Activated CD8-positive, alpha-beta memory T cell treated with anti-CD3 and anti-CD28 coated beads, Interleukin-2, amount 10 ng/mL, durations not matched to agents 7 days and 5 days (primary cell): ENCODE measurements around the gene SNRNP40. TPM values are rescaled to one million over a fixed set of nuclear protein-coding genes. Genes with fewer than 3 reads are reported as not detected.
"Not testable (repeated sequence)": the region's sequence is repeated elsewhere in the genome, so short reads cannot be mapped to it uniquely, and the experiment has no call there.

Source experiments
- ATAC-seq: fragments of 150-1000 bp; cut with Tn5 transposase; one replicate; pipeline ENCODE4 v1.10.0; 2021; ENCODE audit warnings: moderate library complexity
- CTCF ChIA-PET: fragments of 350-600 bp; sonication (Branson Sonifier 250); formaldehyde crosslinking; loops from one replicate; lab custom pipeline; 2021; ENCODE audit warnings: antibody characterized with exemption; lab: Charles Lee
- DNase-seq: peaks from one replicate; pipeline ENCODE4 v3.0.0-alpha.2; 2020
- H3K27ac Mint-ChIP-seq: one replicate; pipeline ENCODE4 v1.8.0; 2021; ENCODE audit warnings: mild to moderate bottlenecking, mixed read lengths
- H3K27me3 Mint-ChIP-seq: one replicate; pipeline ENCODE4 v1.8.0; 2021; ENCODE audit warnings: mixed read lengths
- H3K36me3 Mint-ChIP-seq: one replicate; pipeline ENCODE4 v1.8.0; 2021; ENCODE audit warnings: mild to moderate bottlenecking, mixed read lengths
- H3K4me1 Mint-ChIP-seq: one replicate; pipeline ENCODE4 v1.8.0; 2021; ENCODE audit warnings: mixed read lengths
- H3K4me3 Mint-ChIP-seq: one replicate; pipeline ENCODE4 v1.8.0; 2021; ENCODE audit warnings: mild to moderate bottlenecking, moderate library complexity, mixed read lengths
- H3K9me3 Mint-ChIP-seq: one replicate; pipeline ENCODE4 v1.8.0; 2022; ENCODE audit warnings: low read depth, mixed read lengths
- total RNA-seq, 2 experiments: library from RNA; stranded (reverse); gene quantifications; one replicate each; pipeline ENCODE4 v1.2.3, GENCODE V29; 2021

The SNRNP40 gene
- total RNA-seq, 2 experiments from 2014 or later = 98.6 to 112 TPM

GRCh38 chr1:31306278-31306677 is 9.7 kb upstream of the SNRNP40 start:
- Mint-ChIP-seq H3K4me3 (no peak overlapping the region), H3K9me3 (no peaks in the 10 kb centered on the region), H3K4me1 (peaks cover 8% of the 10 kb centered on the region), H3K27ac (no peak overlapping the region), H3K36me3 (peaks cover 24% of the 10 kb centered on the region), H3K27me3 (no peaks in the 10 kb centered on the region)
- no peak for ATAC-seq
- CTCF ChIA-PET = interaction anchor here (0.5 kb wide), 1 partner anchor 1214 kb away, joined by 3 read pairs; no protein-coding TSS in a partner anchor
- DNase-seq = no peak

DNA sequence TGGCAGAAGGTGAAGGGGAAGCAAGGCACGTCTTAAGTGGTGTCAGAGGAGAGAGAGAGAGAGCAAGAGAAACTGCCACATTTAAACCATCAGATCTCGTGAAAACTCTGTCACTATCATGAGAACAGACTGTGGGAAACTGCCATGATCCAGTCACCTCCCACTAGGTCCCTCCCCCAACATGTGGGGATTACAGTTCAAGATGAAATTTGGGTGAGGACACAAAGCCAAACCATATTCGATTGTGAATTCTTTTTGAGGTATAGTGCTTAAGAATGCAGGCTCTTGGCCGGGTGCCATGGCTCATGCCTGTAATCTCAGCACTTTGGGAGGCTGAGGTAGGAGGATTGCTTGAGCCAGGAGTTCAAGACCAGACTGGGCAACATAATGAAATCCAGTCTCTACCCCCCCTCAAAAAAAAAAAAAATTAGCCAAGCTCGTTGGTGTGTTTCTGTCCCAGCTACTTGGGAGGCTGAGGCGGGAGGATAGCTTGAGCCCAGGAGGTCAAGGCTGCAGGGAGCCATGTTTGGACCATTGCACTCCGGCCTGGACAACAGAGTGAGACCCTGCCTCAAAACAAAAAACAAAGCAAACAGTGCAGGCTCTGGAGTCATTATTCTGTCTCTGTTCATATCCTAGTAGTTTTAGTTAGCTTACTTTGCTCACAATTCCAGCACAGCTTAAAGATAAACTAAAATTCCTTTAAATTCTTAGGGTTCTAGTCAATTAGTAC is 6.3 kb upstream of the SNRNP40 start:
- H3K27ac Mint-ChIP-seq = no peak overlapping the region
- peaks cover 18% of the 10 kb centered on the region for H3K36me3 Mint-ChIP-seq
- H3K4me1 Mint-ChIP-seq = peaks cover 20% of the 10 kb centered on the region
- DNase-seq = no peak
- no peaks in the 10 kb centered on the region for H3K9me3 Mint-ChIP-seq
- CTCF ChIA-PET = interaction anchor here (1.2 kb wide), 1 partner anchor 92 kb away, joined by 3 read pairs; no protein-coding TSS in a partner anchor
- H3K27me3 Mint-ChIP-seq = no peaks in the 10 kb centered on the region
- ATAC-seq = no peak
- H3K4me3 Mint-ChIP-seq = no peak overlapping the region

GRCh38 chr1:31300193-31300592 is 3.6 kb upstream of the SNRNP40 start:
- ATAC-seq (no peak), DNase-seq (no peak)
- H3K27me3 Mint-ChIP-seq = no peaks in the 10 kb centered on the region
- H3K4me3 Mint-ChIP-seq = no peak overlapping the region
- CTCF ChIA-PET = no interaction called here
- no peak overlapping the region for H3K27ac Mint-ChIP-seq
- H3K36me3 Mint-ChIP-seq = peaks cover 10% of the 10 kb centered on the region
- no peaks in the 10 kb centered on the region for H3K9me3 Mint-ChIP-seq
- peaks cover 24% of the 10 kb centered on the region for H3K4me1 Mint-ChIP-seq

GRCh38 chr1:31299365-31299764 is 2.8 kb upstream of the SNRNP40 start:
- H3K27me3 Mint-ChIP-seq = no peaks in the 10 kb centered on the region
- H3K4me3 Mint-ChIP-seq = no peak overlapping the region
- H3K9me3 Mint-ChIP-seq = no peaks in the 10 kb centered on the region
- H3K4me1 Mint-ChIP-seq = peaks cover 28% of the 10 kb centered on the region
- DNase-seq (no peak), ATAC-seq (no peak)
- H3K27ac Mint-ChIP-seq = no peak overlapping the region
- H3K36me3 Mint-ChIP-seq = peaks cover 14% of the 10 kb centered on the region
- CTCF ChIA-PET = no interaction called here

DNA sequence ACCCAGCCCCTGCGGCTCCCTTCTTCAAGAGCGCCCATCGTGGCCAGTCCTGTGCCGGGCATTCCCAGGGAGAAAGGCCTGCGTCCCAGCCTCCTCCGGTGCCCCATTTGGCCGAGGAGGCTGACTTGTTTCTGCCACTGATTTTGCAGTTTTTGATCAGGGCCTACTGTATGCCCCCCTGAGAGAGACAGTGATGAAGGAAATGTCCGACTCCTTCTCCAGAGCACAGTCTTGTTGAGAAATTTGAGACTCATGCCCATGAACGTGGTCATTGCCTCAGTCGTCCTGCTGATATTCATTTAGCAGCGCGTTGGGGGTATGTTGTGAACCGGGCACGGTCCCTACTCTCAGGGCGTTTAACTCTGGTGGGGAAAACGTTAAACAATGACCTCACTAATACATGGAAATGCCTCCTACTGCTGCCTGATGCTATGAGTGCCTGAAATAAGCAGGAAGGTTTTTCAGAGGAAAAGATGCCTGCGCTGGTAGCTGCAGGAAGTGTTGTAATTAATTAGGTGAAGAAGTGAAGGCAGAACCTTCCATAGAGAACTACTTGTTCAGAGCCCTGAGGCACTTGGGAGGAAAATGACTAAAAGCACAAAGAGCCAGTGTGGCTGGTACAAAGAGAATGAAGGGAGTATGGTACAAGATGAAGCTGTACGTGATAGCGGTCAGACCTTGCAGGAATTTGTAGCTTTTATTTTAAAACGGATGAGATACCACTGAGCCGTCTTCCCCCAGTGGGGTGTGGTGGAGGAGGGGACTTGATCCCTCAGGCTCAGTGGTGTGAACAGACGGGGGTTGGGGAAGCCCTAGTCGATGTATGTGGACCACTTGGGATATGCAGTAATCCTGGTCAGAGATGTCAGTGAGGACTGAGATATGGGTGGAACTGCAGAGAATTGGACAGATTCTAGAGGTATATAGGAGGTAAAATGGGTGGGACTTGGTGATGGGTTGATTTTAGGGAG is 974 bp upstream of the SNRNP40 start:
- no peak overlapping the region for H3K27ac Mint-ChIP-seq
- H3K9me3 Mint-ChIP-seq = no peaks in the 10 kb centered on the region
- H3K27me3 Mint-ChIP-seq = no peaks in the 10 kb centered on the region
- no peak for ATAC-seq
- H3K4me1 Mint-ChIP-seq = peaks cover 37% of the 10 kb centered on the region
- CTCF ChIA-PET = interaction anchor here (0.7 to 1.5 kb wide), 7 partner anchors 14 to 251 kb away, joined by 3 to 8 read pairs (median 3); no protein-coding TSS in a partner anchor
- H3K36me3 Mint-ChIP-seq = peaks cover 27% of the 10 kb centered on the region
- peak; percentile 41 for DNase-seq
- no peak overlapping the region for H3K4me3 Mint-ChIP-seq

- no peaks in the 10 kb centered on the region for H3K27me3 Mint-ChIP-seq
- no peak overlapping the region for H3K4me3 Mint-ChIP-seq
- no peak overlapping the region for H3K27ac Mint-ChIP-seq
- H3K4me1 Mint-ChIP-seq = peaks cover 37% of the 10 kb centered on the region
- DNase-seq = no peak
- no peaks in the 10 kb centered on the region for H3K9me3 Mint-ChIP-seq
- H3K36me3 Mint-ChIP-seq = peaks cover 33% of the 10 kb centered on the region
- CTCF ChIA-PET = interaction anchor here (0.5 to 1.5 kb wide), 7 partner anchors 8 to 253 kb away, joined by 3 to 8 read pairs (median 3); no protein-coding TSS in a partner anchor
- no peak for ATAC-seq
These were observed 608 bp downstream of the SNRNP40 start for GRCh38 chr1:31295874-31296485.

DNA sequence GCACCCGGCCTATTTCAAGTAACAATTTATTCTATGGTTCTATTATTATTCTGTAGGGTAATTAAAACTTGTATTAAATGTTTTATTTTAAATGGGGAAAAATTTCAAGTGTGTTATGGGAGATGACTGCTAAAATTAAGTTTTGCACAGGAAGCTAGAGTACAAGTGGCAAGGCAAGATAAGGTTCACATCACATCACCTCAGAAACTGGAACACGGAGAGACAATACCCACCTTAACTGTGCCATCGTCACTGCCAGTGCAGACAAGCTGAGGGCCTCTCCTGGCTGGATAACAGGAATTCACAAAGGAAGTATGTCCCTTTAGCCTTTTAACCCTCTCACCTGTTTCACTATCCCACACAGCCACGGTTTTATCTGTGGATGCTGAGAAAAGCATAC is 7.6 kb downstream of the SNRNP40 start:
- H3K4me1 Mint-ChIP-seq = peaks cover 13% of the 10 kb centered on the region
- no peak overlapping the region for H3K27ac Mint-ChIP-seq
- H3K9me3 Mint-ChIP-seq = no peaks in the 10 kb centered on the region
- H3K27me3 Mint-ChIP-seq = no peaks in the 10 kb centered on the region
- H3K4me3 Mint-ChIP-seq = no peak overlapping the region
- CTCF ChIA-PET = interaction anchor here (1.3 kb wide), 1 partner anchor 8 kb away, joined by 3 read pairs; the partner anchor contains the start of genes SNRNP40 and ZCCHC17
- no peak for DNase-seq
- peaks cover 47% of the 10 kb centered on the region for H3K36me3 Mint-ChIP-seq
- no peak for ATAC-seq

- CTCF ChIA-PET = interaction anchor here (1.3 kb wide), 1 partner anchor 9 kb away, joined by 3 read pairs; the partner anchor contains the start of genes SNRNP40 and ZCCHC17
- peaks cover 14% of the 10 kb centered on the region for H3K4me1 Mint-ChIP-seq
- H3K27ac Mint-ChIP-seq, H3K4me3 Mint-ChIP-seq, H3K9me3 Mint-ChIP-seq, ATAC-seq, DNase-seq, H3K27me3 Mint-ChIP-seq: not testable (repeated sequence)
- peaks cover 48% of the 10 kb centered on the region for H3K36me3 Mint-ChIP-seq
These were observed 8.8 kb downstream of the SNRNP40 start for GRCh38 chr1:31287791-31288190.

DNA sequence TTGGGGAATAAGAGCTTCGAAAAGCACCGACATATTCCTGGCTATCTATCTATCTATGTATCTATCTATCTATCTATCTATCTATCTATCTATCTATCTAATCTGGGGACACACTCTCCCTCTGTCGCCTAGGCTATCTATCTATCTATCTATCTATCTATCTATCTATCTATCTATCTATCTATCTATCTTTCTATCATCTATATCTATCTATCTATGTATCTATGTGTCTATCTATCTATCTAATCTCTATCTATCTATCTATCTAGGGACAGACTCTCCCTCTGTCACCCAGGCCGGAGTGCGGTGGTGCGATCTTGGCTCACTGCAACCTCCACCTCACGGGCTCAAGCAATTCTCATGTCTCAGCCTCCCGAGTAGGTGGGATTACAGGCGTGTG is 14.2 kb downstream of the SNRNP40 start:
- H3K27ac Mint-ChIP-seq, H3K27me3 Mint-ChIP-seq, H3K9me3 Mint-ChIP-seq, ATAC-seq, CTCF ChIA-PET, H3K4me3 Mint-ChIP-seq, DNase-seq: not testable (repeated sequence)
- Mint-ChIP-seq H3K4me1 (peaks cover 12% of the 10 kb centered on the region), H3K36me3 (peaks cover 56% of the 10 kb centered on the region)

DNA sequence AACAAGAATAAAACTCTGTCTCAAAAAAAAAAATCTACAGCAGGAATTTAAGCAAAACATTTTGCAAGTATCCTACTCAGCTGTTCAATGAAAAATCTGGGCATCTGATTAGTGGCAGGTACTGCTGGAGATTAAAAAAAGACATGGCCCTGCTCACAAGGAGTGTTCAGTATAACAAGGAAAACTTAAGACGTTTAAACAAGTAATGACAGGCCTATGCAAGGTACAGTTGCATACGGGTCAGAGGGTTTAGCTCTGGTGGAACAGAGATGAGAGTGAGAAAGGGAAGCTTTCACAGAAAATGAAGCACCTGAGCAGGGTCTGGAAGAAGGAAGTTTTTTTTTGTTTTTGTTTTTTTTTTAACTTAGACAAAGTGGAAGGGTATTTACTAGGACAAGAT is 23.0 kb downstream of the SNRNP40 start:
- CTCF ChIA-PET = no interaction called here
- peaks cover 49% of the 10 kb centered on the region for H3K36me3 Mint-ChIP-seq
- no peak overlapping the region for H3K27ac Mint-ChIP-seq

DNA sequence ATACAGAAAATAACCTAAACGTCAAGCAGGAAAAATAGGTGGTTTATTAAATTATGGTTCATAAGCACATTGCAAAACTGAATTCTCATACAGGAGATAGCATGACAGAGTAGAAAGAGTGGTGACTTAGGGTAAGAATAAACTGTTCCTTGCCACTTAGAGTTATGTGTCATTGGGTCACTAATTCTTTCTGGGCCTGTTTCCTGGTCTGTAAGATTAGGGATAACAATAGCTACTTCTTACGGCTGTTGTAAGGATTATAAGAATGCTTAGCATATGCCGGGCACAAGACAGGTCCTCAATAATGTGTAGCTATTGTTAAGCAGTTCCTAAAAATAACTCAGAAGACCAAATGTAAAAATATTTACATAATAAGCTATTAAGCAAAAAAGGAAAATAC is 24.2 kb downstream of the SNRNP40 start:
- H3K4me1 Mint-ChIP-seq = peaks cover 3% of the 10 kb centered on the region
- DNase-seq (no peak), ATAC-seq (no peak)
- no peaks in the 10 kb centered on the region for H3K9me3 Mint-ChIP-seq
- H3K36me3 Mint-ChIP-seq = peaks cover 47% of the 10 kb centered on the region
- H3K4me3 Mint-ChIP-seq = no peak overlapping the region
- CTCF ChIA-PET = interaction anchor here (0.9 kb wide), 1 partner anchor 9 kb away, joined by 3 read pairs; no protein-coding TSS in a partner anchor
- H3K27me3 Mint-ChIP-seq = no peaks in the 10 kb centered on the region
- H3K27ac Mint-ChIP-seq = no peak overlapping the region

More for the DNA sequence above, 23.0 kb downstream of the SNRNP40 start:
- Mint-ChIP-seq H3K4me3 (no peak overlapping the region), H3K9me3 (no peaks in the 10 kb centered on the region), H3K27me3 (no peaks in the 10 kb centered on the region), H3K4me1 (peaks cover 3% of the 10 kb centered on the region)
- ATAC-seq = no peak
- no peak for DNase-seq

DNA sequence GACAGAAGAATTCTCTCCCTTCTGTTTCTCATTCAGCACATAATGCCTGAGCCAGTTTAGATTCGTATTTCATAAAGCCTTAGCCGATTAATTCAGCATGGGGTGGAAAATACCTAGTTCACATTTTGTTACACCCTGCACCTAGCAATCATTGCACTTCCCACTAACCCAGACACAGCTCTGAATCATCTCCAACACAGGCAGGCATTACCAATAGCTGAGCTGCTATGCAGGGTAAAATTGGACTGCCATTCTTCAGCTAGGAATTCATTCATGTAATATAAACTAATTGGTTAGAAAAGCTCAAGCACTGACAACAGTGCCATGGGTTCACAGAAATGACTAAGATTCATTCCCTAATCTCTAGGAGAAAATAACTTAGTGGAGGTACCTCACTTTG is 30.0 kb downstream of the SNRNP40 start:
- Mint-ChIP-seq H3K27ac (no peak overlapping the region), H3K4me3 (no peak overlapping the region), H3K4me1 (no peaks in the 10 kb centered on the region), H3K27me3 (no peaks in the 10 kb centered on the region), H3K9me3 (no peaks in the 10 kb centered on the region), H3K36me3 (peaks cover 54% of the 10 kb centered on the region)
- ATAC-seq (no peak), DNase-seq (no peak)
- CTCF ChIA-PET = interaction anchor here (1.5 kb wide), 1 partner anchor 83 kb away, joined by 5 read pairs; no protein-coding TSS in a partner anchor
